ENCODE data around the gene MGP. TPM values are rescaled to one million over a fixed set of nuclear protein-coding genes. Genes with fewer than 3 reads are reported as not detected.

MGP gene
- total and polyA plus RNA-seq, 2 of the 13 experiments (the other 11 are each of a cell fraction or from before 2014, with no cell fraction given), result not detected

- Histone ChIP-seq H3K27me3 (ENCODE audit: control insufficient read depth in 1 of 2, insufficient read depth in 2 of 2, low read length in 2 of 2) (no peaks in the 10 kb centered on the region), H3K79me2 (ENCODE audit: insufficient read depth, low read length) (no peaks in the 10 kb centered on the region), H3K9ac (ENCODE audit: insufficient read depth, low read depth, low read length) (no peak overlapping the region), H3K9me3 (ENCODE audit: low read length) (no peaks in the 10 kb centered on the region), H3K36me3 (replicated peaks in 1 of 2; ENCODE audit: control insufficient read depth in 1 of 2, insufficient read depth in 2 of 2, low read length in 2 of 2) (no peaks in the 10 kb centered on the region), H3K27ac (ENCODE audit: extremely low read length, insufficient read depth, low read length) (no peak overlapping the region), H3K4me2 (ENCODE audit: low read depth, low read length) (no peak overlapping the region), H3K4me1 (ENCODE audit: insufficient read depth, low read length) (peaks cover 12% of the 10 kb centered on the region; the same call in 1 of the 2 replicates), H4K20me1 (ENCODE audit: insufficient read depth, low read length) (no peaks in the 10 kb centered on the region), H3K4me3 (replicated peaks in 1 of 3; ENCODE audit: insufficient read depth in 1 of 3, low read depth in 2 of 3, low read length in 3 of 3) (no peak overlapping the region), H2AFZ (ENCODE audit: low read length) (no peak overlapping the region)
- in situ Hi-C loops (cut with HindIII; ENCODE audit: extremely low pct_ligation_motif_present, low pct_unique_long_range_greater_than_20kb), result no loop called here
- no TSS peak for BruUV-seq (replicated peaks)
- DNase-seq (ENCODE audit: low spot score) (no peak), ATAC-seq (peak; percentile 64), FAIRE-seq (no peak)
- 18% methylated on average over 4 of the region's 4 CpGs for WGBS (ENCODE audit: low lambda C conversion rate)
- TF ChIP-seq ZGPAT (CRISPR knock-in tag; IDR thresholded peaks at IDR 0.05), result no peak
- TF ChIP-seq SRY (CRISPR knock-in tag; IDR thresholded peaks at IDR 0.05), result no peak
- no peak for TF ChIP-seq ZNF383 (CRISPR knock-in tag; IDR thresholded peaks at IDR 0.05; ENCODE audit: borderline replicate concordance)
- ChIA-PET CTCF (ENCODE audit: low intra/inter-chr PET ratio, low total read pairs) (no interaction called here), POLR2A (no interaction called here)
- intact Hi-C loops (cut with micrococcal nuclease; ENCODE audit: unreplicated experiment), result loop anchor here (5.0 kb wide), 1 partner anchor 88 kb away; no protein-coding TSS in a partner anchor
Measured at GRCh38 chr12:14935031-14935430, 49.4 kb upstream of the MGP start.

- CTCF ChIA-PET (ENCODE audit: low intra/inter-chr PET ratio, low total read pairs), result no interaction called here
- Histone ChIP-seq H3K4me1 (ENCODE audit: insufficient read depth, low read length) (peaks cover 12% of the 10 kb centered on the region; the same call in 1 of the 2 replicates), H3K4me2 (ENCODE audit: low read depth, low read length) (no peak overlapping the region), H3K27me3 (ENCODE audit: control insufficient read depth in 1 of 2, insufficient read depth in 2 of 2, low read length in 2 of 2) (no peaks in the 10 kb centered on the region), H2AFZ (ENCODE audit: low read length) (no peak overlapping the region), H3K27ac (ENCODE audit: extremely low read length, insufficient read depth, low read length) (no peak overlapping the region), H3K9ac (ENCODE audit: insufficient read depth, low read depth, low read length) (no peak overlapping the region), H3K9me3 (ENCODE audit: low read length) (no peaks in the 10 kb centered on the region), H3K36me3 (replicated peaks in 1 of 2; ENCODE audit: control insufficient read depth in 1 of 2, insufficient read depth in 2 of 2, low read length in 2 of 2) (no peaks in the 10 kb centered on the region), H4K20me1 (ENCODE audit: insufficient read depth, low read length) (no peaks in the 10 kb centered on the region), H3K4me3 (replicated peaks in 1 of 3; ENCODE audit: insufficient read depth in 1 of 3, low read depth in 2 of 3, low read length in 3 of 3) (no peak overlapping the region), H3K79me2 (ENCODE audit: insufficient read depth, low read length) (no peaks in the 10 kb centered on the region)
- FAIRE-seq (no peak), ATAC-seq (no peak), DNase-seq (ENCODE audit: low spot score) (no peak)
- 91% methylated on average over 2 of the region's 2 CpGs for WGBS (ENCODE audit: low lambda C conversion rate)
- BruUV-seq (replicated peaks), result no TSS peak
- in situ Hi-C loops (cut with HindIII; ENCODE audit: extremely low pct_ligation_motif_present, low pct_unique_long_range_greater_than_20kb) (no loop called here), intact Hi-C loops (cut with micrococcal nuclease; ENCODE audit: unreplicated experiment) (no loop called here)
- POLR2A ChIA-PET, result no interaction called here
- no peak for TF ChIP-seq ZNF740 (CRISPR knock-in tag; IDR thresholded peaks at IDR 0.05)
- TF ChIP-seq FOXC1 (CRISPR knock-in tag; IDR thresholded peaks at IDR 0.05; ENCODE audit: borderline replicate concordance), result no peak
- no peak for TF ChIP-seq ZNF800 (CRISPR knock-in tag; IDR thresholded peaks at IDR 0.05)
- TF ChIP-seq ZNF484 (CRISPR knock-in tag; IDR thresholded peaks at IDR 0.05; ENCODE audit: borderline replicate concordance, low read depth), result no peak
- no peak for TF ChIP-seq STAT6 (CRISPR knock-in tag; IDR thresholded peaks at IDR 0.05; ENCODE audit: borderline replicate concordance)
- TF ChIP-seq TSC22D2 (CRISPR knock-in tag; IDR thresholded peaks at IDR 0.05; ENCODE audit: borderline replicate concordance), result no peak
- no peak for TF ChIP-seq ZNF34 (CRISPR knock-in tag; IDR thresholded peaks at IDR 0.05; ENCODE audit: borderline replicate concordance)
- TF ChIP-seq NR3C1 (CRISPR knock-in tag; IDR thresholded peaks at IDR 0.05), result no peak
- TF ChIP-seq STAT5B (CRISPR knock-in tag; IDR thresholded peaks at IDR 0.05), result no peak
- TF ChIP-seq ZNF274 (CRISPR knock-in tag; IDR thresholded peaks at IDR 0.05), result no peak
Measured at GRCh38 chr12:14934511-14934910, 48.9 kb upstream of the MGP start.
